ENCODE data around the gene ITGB7.
"Not testable (repeated sequence)": the region's sequence is repeated elsewhere in the genome, so short reads cannot be mapped to it uniquely, and the experiment has no call there.

The ITGB7 gene

DNA sequence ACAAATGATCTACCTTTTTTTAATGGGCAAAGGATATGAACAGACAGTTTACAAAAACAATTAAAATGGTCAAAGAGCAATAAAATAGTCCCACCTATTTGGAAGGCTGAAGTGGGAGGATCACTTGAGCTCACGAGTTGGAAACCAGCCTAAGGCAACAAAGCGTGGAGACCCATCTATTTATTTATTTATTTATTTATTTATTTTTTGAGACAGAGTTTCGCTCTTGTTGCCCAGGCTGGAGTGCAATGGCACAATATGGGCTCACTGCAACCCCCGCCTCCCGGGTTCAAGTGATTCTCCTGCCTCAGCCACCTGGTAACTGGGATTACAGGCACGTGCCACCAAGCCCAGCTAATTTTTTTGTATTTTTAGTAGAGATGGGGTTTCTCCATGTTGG is 29.6 kb downstream of the ITGB7 start:
- DNase-seq: not testable (repeated sequence)

DNA sequence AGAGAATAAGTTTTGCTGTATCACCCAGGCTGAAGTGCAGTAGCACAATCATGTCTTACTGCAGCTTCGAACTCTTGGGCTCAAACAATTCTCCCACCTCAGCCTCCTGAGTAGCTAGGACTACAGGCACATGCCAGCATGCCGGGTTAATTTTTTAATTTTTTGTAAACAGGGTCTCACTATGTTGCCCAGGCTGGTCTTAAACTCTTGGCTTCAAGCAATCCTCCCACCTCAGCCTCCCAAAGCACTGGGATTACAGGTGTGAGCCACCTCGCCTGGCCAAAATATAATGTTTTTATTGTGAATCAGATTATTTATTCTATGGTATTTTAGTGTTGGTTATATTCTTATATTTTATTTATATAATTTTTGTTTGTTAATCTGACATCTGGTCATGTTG is 30.3 kb downstream of the ITGB7 start:
- DNase-seq: no peak

DNA sequence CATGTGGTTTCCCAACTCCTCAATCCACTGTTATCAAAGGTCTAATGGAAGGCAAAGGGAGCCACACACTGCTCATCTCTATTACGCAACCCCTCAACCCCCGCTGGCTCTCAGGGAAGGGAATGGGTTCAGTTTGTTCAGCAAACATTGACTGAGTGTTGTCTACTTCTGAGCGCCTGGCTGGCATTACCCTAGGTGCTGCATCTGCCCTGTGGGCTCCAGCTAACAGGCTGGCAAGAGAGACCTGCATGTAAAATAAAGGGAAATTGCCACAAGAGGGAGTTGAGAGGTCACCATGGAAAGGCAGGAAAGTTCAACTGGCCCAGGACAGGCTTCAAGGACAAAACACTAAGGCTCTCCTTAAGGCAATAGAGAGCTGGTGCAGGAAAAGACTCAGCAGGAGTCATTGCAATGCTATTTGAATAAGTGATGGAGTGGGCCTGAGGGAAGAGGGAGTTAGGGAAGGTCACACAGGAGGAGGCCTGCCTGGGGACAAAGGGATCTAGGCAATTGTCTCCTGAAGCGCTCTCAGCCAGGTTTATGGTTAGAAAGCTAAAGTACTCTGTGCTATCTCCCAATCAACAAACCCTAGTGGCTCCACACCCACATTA is 32.1 kb downstream of the ITGB7 start:
- no peak for DNase-seq

DNA sequence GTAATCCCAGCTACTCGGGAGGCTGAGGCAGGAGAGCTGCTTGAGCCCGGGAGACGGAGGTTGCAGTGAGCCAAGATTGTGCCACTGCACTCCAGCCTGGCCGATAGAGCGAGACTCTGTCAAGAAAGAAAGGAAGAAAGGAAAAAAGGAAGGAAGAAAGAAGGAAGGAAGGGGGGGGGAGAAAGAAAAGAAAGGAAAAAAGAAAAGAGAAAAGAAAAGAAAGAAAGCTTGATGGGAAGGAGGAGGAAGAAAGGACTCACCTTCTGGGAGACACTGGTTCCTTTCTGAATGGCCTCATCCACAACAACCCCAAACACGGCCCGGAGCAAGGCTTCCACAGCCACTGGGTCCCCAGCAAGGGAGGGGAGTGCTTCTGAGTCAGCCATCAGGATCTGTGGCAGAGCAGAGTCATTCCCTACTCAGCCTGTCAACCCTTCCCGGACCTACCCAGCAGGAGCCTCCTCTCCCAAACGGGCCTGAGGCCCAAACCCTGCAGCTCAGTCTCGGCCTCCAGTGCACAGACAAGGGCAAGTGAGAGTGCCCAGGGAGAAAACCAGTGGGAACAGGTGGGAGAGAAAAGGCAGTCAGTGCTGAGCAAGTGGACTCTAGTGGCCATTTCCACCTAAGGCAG is 33.9 kb downstream of the ITGB7 start:
- no peak for DNase-seq

DNA sequence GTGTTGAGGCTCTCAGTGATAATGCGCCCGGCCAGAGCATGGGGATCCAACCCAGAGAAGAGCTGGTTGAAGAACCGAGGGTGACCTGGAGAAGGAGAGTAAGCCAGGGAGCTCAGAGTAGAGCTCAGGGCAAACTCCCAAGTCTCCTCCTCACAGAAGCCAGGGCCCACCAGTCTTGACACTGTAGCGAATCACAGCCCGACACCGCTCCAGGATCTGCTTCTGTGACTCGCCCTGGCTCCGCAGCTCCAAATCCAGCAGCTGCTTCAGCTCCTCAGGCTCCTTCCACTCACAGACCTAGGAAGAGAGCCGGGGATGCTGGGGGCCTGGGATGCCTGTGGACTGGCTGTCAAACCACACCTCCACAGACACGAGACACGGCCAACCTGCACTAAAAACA is 34.7 kb downstream of the ITGB7 start:
- DNase-seq: no peak

DNA sequence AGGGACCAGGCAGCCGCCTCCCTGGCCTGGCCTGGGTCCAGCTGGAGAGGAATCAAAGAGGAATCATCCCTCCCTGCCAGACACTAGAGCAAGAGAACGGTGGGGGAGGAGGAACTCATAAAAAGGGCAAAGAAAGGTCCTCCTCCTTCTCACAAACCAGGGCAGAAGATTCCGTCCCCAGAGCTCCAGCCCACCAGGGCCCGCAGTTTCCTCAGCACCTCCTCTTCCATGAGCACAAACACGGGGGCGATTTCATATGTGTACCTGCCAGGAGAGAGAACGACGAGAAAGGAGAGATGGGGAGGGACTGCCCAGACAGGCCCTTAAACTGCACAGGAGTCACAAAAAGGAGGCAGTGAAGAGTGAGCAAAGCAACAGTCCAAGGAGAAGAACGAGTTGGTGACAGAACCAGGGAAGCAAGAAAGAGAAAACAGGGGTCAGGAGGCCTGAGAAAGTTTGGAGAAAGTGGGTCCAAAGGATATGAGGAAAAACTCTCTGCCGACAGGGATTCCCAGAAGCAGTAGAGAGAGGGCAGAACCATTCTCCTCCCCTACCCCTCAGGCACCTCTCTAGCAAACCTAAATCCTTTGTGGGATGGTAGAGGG is 35.2 kb downstream of the ITGB7 start:
- no peak for DNase-seq

DNA sequence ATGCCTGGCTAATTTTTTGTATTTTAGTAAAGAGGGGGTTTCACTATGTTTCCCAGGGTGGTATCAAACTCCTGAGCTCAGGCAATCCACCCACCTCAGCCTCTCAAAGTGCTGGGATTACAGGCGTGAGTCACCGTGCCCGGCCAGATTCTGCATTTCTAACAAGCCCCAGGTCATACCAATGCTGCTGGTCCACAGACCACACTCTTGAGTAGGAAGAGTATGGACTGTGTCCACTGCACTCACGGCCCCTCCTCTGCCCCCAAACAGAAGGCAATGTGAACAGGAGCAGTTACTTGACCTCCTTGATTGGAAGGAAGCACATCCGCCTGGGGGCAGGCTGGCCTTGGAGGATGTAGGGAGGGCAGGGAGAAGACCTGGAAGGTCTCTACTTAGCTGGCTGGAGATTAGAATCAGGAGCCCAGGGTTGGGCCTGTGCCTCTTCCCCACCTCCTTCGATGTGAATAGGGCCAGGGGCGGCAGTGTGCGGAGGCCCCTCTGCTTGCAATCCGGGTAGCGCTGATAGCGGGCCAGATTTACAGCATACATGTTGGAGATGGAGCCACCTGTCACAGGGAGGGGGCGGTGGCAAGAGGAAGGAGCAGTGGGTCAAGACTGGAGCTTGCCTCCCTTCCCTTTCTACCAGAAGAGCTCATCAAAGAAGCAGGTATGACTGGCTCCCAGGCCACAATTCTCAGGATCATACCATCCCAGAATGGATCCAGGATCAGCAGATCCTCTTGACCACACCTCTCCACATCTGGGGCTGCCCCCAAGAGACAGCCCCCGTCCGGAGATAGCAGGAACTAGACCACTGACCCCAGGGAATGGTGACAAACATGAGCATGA is 36.0 kb downstream of the ITGB7 start:
- DNase-seq: no peak

DNA sequence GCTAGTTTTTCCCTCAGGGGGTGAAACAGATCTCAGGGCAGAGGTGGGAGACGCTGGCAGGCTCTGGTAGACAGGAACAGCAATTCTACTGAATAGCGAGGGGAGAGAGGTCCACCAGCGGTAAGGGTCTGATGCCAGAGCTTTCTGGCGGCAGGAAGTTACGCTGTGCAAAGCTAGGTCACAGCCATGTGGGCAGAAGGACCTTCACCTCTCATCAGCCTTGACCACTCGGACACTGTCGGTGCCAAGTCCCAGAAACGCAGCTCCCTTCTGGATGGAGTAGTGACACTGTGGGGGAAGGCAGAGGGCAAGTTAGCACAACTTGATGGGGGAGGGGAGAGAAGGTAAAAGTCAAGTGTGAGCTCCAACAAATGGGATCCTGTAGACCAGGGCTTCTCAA is 36.8 kb downstream of the ITGB7 start:
- no peak for DNase-seq

DNA sequence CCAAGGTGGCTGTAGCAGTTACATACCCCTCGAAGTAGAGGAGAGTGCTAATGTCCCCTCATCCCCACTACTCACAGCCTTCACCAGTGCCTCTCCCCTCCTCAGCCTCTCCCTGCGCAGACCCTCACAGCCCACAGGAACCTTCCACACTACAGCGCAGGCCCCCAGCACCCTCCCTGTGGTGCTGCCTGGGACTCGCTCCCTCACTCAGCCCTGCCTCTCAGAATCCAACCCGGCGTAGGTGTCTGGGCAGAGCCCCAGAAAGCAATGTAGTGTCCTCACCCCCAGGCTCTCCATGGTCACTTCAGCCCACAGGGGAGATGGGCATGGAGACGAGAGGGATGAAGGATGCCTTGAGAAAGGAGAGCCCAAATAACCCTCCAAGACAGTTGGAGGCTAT is 37.4 kb downstream of the ITGB7 start:
- no peak for DNase-seq

DNA sequence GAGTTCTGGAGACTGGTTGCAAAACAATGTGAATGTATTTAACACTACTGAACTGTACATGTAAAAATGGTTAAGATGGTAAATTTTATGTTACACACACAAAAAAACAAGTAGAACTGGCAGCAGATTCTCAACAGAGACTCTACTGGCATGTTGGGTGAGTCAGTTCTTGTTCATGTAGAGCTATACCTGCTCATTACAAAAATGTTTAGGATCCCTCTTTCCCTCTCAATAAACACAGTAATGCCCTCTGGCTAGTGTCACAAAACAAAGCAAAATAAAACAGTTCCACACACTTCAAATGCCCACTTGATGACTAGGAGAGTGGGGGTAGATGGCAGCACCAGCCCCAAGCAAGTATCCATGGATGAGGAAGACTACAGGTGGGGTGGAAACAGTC is 40.2 kb downstream of the ITGB7 start:
- DNase-seq: no peak

DNA sequence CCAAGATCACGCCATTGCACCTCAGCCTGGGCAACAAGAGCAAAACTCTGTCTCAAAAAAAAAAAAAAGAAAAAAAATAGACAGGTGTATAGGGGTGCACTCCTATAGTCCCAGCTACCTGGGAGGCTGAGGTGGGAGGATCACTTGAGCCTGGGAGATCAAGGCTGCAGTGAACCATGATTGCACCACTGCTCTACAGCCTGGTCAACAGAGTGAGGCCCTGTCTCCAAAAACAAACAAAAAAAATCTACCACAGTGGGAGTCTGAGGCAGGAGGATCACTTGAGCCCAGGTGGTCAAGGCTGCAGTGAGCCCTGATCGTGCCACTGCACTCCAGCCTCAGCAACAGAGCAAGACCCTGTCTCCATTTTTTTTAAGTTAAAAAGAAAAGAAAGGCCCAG is 44.0 kb downstream of the ITGB7 start:
- DNase-seq: not testable (repeated sequence)

DNA sequence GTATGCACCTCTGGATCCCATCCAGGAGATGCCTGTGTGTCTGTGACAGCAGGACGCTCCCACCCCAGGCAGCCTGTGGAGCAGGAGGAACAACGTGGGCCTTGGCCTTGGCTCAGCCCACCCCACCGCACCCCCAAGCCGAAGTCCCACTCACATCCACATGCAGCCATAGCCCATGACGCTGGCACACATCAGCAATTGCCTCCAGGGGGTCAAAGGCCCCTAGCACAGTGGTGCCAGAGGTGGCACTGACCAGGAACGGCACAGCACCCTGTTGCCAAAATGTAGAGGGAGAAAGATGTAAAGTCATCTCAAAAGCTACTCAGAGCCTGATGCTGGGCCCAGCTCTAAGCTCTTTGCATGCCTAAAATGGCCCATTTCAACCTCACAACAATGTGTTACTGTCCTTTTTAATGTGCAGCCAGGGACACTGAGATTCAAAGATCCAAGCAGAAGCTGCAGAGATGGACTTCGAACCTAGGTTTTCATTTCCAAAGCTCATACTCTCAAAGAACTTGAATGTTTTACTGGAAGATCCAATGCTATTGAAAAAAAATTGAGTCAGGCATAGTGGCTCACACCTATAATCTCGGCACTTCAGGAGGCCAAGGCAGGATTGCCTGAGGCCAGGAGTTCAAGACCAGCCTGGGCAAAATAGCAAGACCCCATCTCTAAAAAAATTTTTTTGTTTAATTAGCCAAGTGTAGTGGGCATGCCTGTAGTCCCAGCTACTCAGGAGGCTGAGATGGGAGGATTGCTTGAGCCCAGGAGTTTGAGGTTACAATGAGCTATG is 45.7 kb downstream of the ITGB7 start:
- no peak for DNase-seq

DNA sequence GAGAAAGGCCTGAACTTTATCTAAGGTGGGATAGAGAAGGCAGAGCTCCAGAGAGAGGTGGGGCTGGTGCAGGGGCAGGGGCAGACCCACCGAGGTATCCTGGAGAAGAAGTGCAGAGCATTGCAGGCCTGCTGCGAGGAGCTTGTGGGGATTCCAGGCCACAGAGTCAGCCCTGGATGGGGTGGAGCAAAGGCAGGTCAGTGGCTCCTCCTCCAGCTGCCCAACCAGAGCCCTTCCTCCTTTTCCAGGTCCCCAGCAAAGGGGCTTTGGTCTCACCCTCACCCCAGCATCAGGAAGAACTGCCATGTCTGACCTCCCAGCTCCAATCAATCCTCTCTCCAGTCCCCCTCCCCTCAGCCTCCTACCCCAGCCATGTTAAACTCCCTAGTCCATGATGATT is 46.4 kb downstream of the ITGB7 start:
- no peak for DNase-seq

DNA sequence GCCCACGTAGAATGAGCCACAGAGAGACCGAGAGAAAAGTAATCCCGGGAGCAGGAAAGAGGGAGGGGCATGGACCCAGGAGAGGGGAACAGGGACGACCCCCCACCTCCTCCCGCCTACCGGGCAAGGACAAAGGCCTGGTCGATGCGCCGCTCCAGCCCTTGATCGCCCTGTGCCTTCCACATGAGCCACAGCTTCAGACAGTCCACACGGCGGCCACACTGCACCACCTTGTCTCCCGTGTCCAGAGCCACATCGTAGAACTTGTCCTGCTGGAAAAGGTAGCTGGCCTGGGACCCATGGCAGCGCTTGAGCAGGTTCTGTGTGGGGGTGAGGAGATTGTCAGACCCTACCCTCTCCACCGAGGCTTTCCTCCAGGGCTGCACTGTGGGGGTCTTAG is 47.1 kb downstream of the ITGB7 start:
- DNase-seq: no peak

DNA sequence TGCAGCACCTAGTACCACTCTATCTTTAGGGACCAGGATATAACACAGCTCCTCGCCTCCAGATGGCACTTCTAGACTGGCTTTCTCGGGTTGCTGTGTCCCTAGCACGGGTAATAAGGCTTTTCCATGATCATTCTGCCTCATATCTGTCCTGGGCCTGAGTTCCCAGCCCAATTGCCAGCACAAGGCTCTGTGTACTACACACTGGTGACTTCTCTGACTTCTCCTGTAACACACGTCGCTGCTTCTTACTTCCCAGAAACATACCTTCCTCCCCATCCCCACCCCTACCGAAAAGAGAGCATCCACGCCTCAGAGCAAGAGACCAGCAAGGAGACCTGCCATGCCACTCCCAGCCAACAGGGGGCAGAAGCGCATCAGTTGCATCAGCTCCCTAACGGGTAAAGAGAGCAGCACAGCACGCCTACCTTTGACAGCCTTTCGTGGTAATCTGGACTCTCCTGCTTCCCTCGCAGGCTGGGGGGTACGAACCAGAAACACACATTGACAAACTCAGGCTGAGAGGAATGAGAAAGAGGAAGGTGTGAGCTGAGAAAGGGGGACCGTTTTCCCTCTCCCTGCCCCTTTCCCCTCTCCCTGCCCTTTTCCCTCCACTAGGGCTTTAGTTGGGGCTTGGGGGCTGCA is 47.7 kb downstream of the ITGB7 start:
- peak; percentile 69 to 90 (median 79) for DNase-seq

DNA sequence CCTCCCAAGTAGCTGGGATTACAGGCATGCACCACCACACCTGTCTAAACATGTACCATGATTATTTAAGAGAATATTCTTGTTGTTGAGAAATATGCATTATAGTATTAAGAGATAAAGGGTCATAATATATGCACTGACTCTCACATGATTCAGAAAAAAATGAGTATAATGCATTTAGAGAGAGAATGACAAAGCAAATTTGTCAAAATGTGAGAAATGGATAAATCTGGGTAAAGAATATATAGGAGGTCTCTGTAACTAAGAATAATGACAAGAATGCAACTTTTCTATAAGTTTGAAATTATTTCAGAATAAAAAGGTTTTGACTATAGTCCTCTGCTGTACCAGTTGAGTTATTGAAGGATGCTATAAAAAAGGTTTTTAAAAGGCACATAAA is 54.7 kb downstream of the ITGB7 start:
- no peak for DNase-seq

DNA sequence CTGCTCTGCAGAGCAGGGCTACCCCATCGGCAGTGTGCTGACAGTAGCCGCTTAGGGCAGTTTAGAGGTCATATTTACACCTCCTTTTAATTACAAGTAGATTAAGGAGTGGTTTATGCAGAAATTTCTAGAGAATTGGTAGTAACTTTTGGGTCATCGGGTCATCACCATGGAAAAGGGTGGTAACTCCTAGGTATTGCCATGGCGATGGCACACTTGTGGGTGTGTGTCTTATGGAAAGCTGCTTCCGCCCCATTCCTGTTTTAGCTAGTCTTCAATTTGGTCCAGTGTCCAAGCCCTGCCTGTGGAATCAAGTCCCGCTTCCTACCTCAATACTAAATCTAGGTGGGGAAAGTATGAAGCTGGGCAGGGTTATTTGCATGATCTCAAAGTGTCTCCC is 56.0 kb downstream of the ITGB7 start:
- DNase-seq: no peak

DNA sequence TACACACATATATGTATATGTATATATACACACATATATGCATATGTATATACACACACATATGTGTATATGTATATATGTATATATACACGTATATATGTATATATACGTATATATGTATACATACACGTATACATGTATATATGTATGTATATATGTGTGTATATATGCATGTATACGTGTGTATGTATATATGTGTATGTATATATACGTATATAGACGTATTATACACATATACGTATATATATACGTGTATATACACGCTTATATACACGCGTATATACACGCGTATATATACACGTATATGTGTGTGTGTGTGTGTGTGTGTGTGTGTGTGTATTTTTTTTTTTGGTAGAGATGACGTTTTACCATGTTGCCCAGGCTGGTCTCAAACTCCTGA is 59.4 kb downstream of the ITGB7 start:
- no peak for DNase-seq

DNA sequence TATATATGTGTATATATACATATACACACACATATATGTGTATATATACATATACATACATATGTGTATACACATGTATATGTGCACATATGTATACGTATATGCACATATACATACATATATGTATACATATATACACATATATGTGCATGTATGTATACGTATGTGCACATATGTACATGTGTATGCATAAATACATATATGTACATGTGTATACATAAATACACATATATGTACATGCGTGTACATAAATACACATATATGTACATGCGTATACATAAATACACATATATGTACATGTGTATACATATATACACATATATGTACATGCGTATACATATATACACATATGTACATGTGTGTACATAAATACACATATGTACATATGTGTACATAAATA is 59.9 kb downstream of the ITGB7 start:
- DNase-seq: no peak

DNA sequence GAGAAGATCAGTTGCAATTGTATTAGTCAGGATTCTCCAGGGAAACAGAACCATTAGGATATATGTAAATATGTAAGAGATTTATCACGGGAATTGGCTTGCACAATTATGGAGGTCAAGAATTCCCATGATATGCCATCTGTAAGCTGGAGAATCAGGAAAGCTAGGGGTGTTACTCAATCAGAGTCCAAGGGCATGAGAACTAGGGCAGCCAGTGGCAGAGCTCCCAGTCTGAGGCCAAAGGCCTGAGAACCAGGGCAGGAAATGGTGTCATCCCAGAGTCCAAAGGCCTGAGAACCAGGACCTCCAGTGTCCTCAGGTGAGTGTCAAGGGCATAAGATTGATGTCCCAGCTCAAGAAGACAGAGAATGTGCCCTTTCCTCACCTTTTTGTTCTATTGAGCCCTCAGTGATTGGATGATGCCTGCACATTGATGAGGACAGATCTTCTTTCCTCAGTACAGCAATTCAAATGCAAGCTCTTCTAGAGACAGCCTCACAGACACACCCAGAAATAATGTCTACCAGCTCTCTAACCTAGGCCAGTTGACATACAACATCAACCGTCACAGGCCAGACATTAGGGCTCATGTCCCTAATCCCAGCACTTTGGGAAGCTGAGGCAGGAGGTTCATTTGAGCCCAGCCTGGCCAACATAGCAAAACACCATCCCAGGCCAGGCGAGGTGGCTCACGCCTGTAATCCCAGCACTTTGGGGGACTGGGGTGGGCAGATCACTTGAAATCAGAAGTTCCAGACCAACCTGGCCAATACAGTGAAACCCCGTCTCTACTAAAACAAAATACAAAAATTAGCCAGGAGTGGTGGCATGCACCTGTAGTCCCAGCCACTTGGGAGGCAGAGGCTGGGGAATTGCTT is 61.4 kb downstream of the ITGB7 start:
- no peak for DNase-seq

DNA sequence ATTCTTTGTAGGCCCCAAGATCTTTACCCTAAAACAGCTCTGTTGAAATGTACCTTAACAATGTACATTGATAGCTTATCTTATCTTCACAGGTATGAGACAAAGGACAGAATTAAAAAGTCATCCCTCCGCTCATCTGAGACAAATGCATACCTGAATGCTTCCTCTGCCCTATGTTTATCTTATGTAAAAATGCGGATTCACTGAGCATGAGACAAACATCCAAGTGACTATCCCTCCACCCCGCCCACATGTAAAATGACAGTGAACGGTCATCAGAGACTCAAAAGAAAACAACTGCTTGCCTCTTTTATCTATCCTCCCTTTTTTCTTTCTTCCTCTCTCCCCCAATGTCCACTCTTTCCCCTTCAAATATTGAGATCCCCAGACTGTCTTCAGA is 63.7 kb downstream of the ITGB7 start:
- DNase-seq: no peak

All from T-helper 2 cell (primary cell).